A549 (cell line): ENCODE results near the gene TDRD3. TPM values are rescaled to one million over a fixed set of nuclear protein-coding genes. Genes with fewer than 3 reads are reported as not detected.
A peak's percentile ranks its signal among the peaks of the same experiment; 100 is the strongest.

Experiments
- ATAC-seq, 2 experiments: fragments of 200-7000 bp in 1 of 2; fragments of >200 bp in 1 of 2; cut with Nextera tagmentation in 1 of 2; cut with Tn5 transposase in 1 of 2; 3 replicates each; pipeline versions ENCODE4 v1.8.0 to v1.9.1; 2018 to 2020; ENCODE audit warnings: mild to moderate bottlenecking in 1 of 2, moderate library complexity in 1 of 2
- CTCF ChIA-PET: fragments of 300-600 bp; sonication (Branson Sonifier 250); formaldehyde crosslinking; extraction: SDS; loops from one replicate; lab custom pipeline; 2021; ENCODE audit warnings: antibody characterized with exemption, inconsistent platforms; lab: Yijun Ruan, JAX
- POLR2A ChIA-PET: fragments of 350-600 bp; formaldehyde crosslinking; extraction: SDS; loops from one replicate; lab custom pipeline; 2021; ENCODE audit warnings: antibody characterized with exemption, inconsistent platforms; lab: Yijun Ruan, JAX
- DNase-seq, 2 experiments: peaks; one replicate each; pipeline versions ENCODE4 v3.0.0 to v3.0.0-alpha.2; 2011 to 2016; ENCODE audit warnings: low read depth in 1 of 2, low spot score in 1 of 2
- FAIRE-seq: peaks from 2 replicates; lab custom pipeline; 2011; peaks lifted over from hg19 to GRCh38; lab: Jason Lieb, UNC
- H3K27ac ChIP-seq, 2 experiments: fragments of >200 bp; sonication (Bioruptor Twin); formaldehyde crosslinking; 3 replicates each; pipeline ENCODE4 v1.5.1; 2016 to 2017
- H3K4me1 ChIP-seq: fragments of >200 bp; sonication (Bioruptor Twin); formaldehyde crosslinking; 3 replicates; pipeline ENCODE4 v1.6.1; 2016
- H3K4me2 ChIP-seq: fragments of >200 bp; sonication (Bioruptor Twin); formaldehyde crosslinking; 3 replicates; pipeline ENCODE4 v1.6.1; 2016
- H3K4me3 ChIP-seq: fragments of >200 bp; sonication (Bioruptor Twin); formaldehyde crosslinking; 3 replicates; pipeline ENCODE4 v1.5.1; 2016
- H3K9me3 ChIP-seq: fragments of >200 bp; sonication (Bioruptor Twin); formaldehyde crosslinking; 3 replicates; pipeline ENCODE4 v1.6.1; 2016
- ATOH8 ChIP-seq: fragments of 250-450 bp; sonication (Bioruptor Pico); IDR thresholded peaks from 2 replicates; pipeline ENCODE4 v1.5.0; 2020; ENCODE audit warnings: low read depth, mild to moderate bottlenecking, moderate library complexity
- BCL3 ChIP-seq: fragments of >200 bp; sonication (Bioruptor Twin); formaldehyde crosslinking; IDR thresholded peaks from 3 replicates; pipeline ENCODE4 v1.6.1; 2016
- BHLHE40 ChIP-seq: IDR thresholded peaks from 2 replicates; pipeline ENCODE4 v1.6.1; 2012; ENCODE audit warnings: low read depth, low read length, inconsistent platforms
- CBX8 ChIP-seq: fragments of 200-600 bp; sonication (generic); IDR thresholded peaks from 2 replicates; pipeline ENCODE4 v1.6.1; 2016
- CEBPB ChIP-seq, 2 experiments: fragments of >200 bp in 1 of 2; sonication (Bioruptor Twin) in 1 of 2; formaldehyde crosslinking in 1 of 2; IDR thresholded peaks; 2 replicates each; pipeline ENCODE4 v1.6.1; 2012 to 2016
- CHD2 ChIP-seq: fragments of 150-350 bp; IDR thresholded peaks from 2 replicates; pipeline ENCODE4 v1.6.1; 2014; ENCODE audit warnings: low read length; ENCODE audit not compliant: partially characterized antibody
- E2F6 ChIP-seq: IDR thresholded peaks from 2 replicates; pipeline ENCODE4 v1.6.1; 2012; ENCODE audit warnings: low read depth, borderline replicate concordance
- EHF ChIP-seq: fragments of 250-450 bp; sonication (Bioruptor Pico); IDR thresholded peaks from 2 replicates; pipeline ENCODE4 v1.5.0; 2020; ENCODE audit warnings: mild to moderate bottlenecking
- ESRRA ChIP-seq: fragments of 150-350 bp; IDR thresholded peaks from 2 replicates; pipeline ENCODE4 v1.6.1; 2014; ENCODE audit warnings: mild to moderate bottlenecking, low read length, borderline replicate concordance
- FOSB ChIP-seq: fragments of 250-450 bp; sonication (Bioruptor Pico); IDR thresholded peaks from 2 replicates; pipeline ENCODE4 v1.5.0; 2020; ENCODE audit warnings: mild to moderate bottlenecking, moderate library complexity
- FOXS1 ChIP-seq: fragments of 250-450 bp; sonication (Bioruptor Pico); IDR thresholded peaks from 2 replicates; pipeline ENCODE4 v1.5.0; 2020; ENCODE audit warnings: mild to moderate bottlenecking, moderate library complexity
- HOXB5 ChIP-seq: fragments of 250-450 bp; sonication (Bioruptor Pico); IDR thresholded peaks from 2 replicates; pipeline ENCODE4 v1.5.0; 2020; ENCODE audit warnings: mild to moderate bottlenecking, moderate library complexity
- JUN ChIP-seq, 2 experiments: fragments of >200 bp; sonication (Bioruptor Twin); formaldehyde crosslinking; IDR thresholded peaks; 2 replicates in 1 of 2; 3 replicates in 1 of 2; pipeline ENCODE4 v1.6.1; 2016 to 2017
- MAFK ChIP-seq: fragments of 450-650 bp; IDR thresholded peaks from 2 replicates; pipeline ENCODE4 v1.6.1; 2014; ENCODE audit not compliant: partially characterized antibody
- MYC ChIP-seq: IDR thresholded peaks from 2 replicates; pipeline ENCODE4 v1.6.1; 2012; ENCODE audit warnings: mild to moderate bottlenecking, inconsistent platforms, low read length, improper control_type of control experiment, borderline replicate concordance
- NFE2L2 ChIP-seq: fragments of 150-350 bp; conservative IDR thresholded peaks from 2 replicates; pipeline ENCODE4 v1.6.1; 2014; ENCODE audit warnings: low read length
- NPAS2 ChIP-seq: fragments of 250-450 bp; sonication (Bioruptor Pico); IDR thresholded peaks from 2 replicates; pipeline ENCODE4 v1.8.0; 2022; ENCODE audit warnings: mild to moderate bottlenecking, moderate library complexity, borderline replicate concordance
- NR3C1 ChIP-seq: fragments of >200 bp; sonication (Bioruptor Twin); formaldehyde crosslinking; IDR thresholded peaks from 3 replicates; pipeline ENCODE4 v1.6.1; 2017
- RAD21 ChIP-seq, 2 experiments: fragments of >200 bp in 1 of 2; sonication (Bioruptor Twin) in 1 of 2; formaldehyde crosslinking in 1 of 2; IDR thresholded peaks in 1 of 2; conservative IDR thresholded peaks in 1 of 2; 2 replicates in 1 of 2; 3 replicates in 1 of 2; pipeline ENCODE4 v1.6.1; 2012 to 2018; ENCODE audit warnings: inconsistent platforms in 1 of 2
- RARB ChIP-seq: fragments of 250-450 bp; sonication (Bioruptor Pico); IDR thresholded peaks from 2 replicates; pipeline ENCODE4 v1.8.0; 2021; ENCODE audit warnings: mild to moderate bottlenecking, moderate library complexity
- REST ChIP-seq: fragments of 200-600 bp; sonication (generic); IDR thresholded peaks from 2 replicates; pipeline ENCODE4 v1.6.1; 2016; ENCODE audit warnings: antibody characterized with exemption, mild to moderate bottlenecking, moderate library complexity
- RNF2 ChIP-seq: fragments of 200-600 bp; sonication (generic); IDR thresholded peaks from 2 replicates; pipeline ENCODE4 v1.6.1; 2016; ENCODE audit warnings: low read depth, mild to moderate bottlenecking, antibody characterized with exemption, moderate library complexity, borderline replicate concordance
- SMC3 ChIP-seq: fragments of >200 bp; sonication (Bioruptor Twin); formaldehyde crosslinking; IDR thresholded peaks from 3 replicates; pipeline ENCODE4 v1.6.1; 2018; ENCODE audit warnings: inconsistent platforms
- TP53 ChIP-seq: fragments of 250-450 bp; sonication (Bioruptor Pico); IDR thresholded peaks from 2 replicates; pipeline ENCODE4 v1.5.0; 2021; ENCODE audit warnings: mild to moderate bottlenecking, moderate library complexity
- ZNF302 ChIP-seq: fragments of 250-450 bp; sonication (Bioruptor Pico); IDR thresholded peaks from 2 replicates; pipeline ENCODE4 v1.9.0; 2021; ENCODE audit warnings: inconsistent platforms, mild to moderate bottlenecking, moderate library complexity
- WGBS: methylation state at CpG from one replicate; pipeline ENCODE4 v1.1.6; 2017; ENCODE audit errors: missing lambda C conversion rate; 5-methylcytosine and 5-hydroxymethylcytosine counted together
- polyA plus RNA-seq, 4 experiments: library from polyadenylated mRNA; depleted of rRNA in 3 of 4; stranded (reverse); fragments of >200 nt; fragmentation: RNase III in 1 of 4; extraction: RNeasy Plus Mini Kit Qiagen cat#74134 plus additional on column Dnase treatment in 1 of 4; gene quantifications; 2 replicates in 3 of 4; 3 replicates in 1 of 4; pipeline ENCODE4 v1.2.3, GENCODE V29; 2011 to 2017
- TF ChIP-seq, protein P1 (sequence below): fragments of 150-350 bp; IDR thresholded peaks from 2 replicates; pipeline ENCODE4 v1.6.1; 2014; ENCODE audit warnings: low read depth, mild to moderate bottlenecking, low read length

Gene TDRD3
- polyA plus RNA-seq, 2 of the 4 experiments (the other 2 are of a cell fraction): 5.7 to 11.8 TPM

GRCh38 chr13:60571571-60571970 lies 174.6 kb downstream of the TDRD3 start:
- FAIRE-seq (no peak), ATAC-seq (no peak), DNase-seq (no peak)
- ChIA-PET POLR2A (no interaction called here), CTCF (no interaction called here)
- Histone ChIP-seq H3K4me1 (peaks cover 13% of the 10 kb centered on the region; the same call in 2 of the 3 replicates), H3K4me3 (no peak overlapping the region), H3K9me3 (no peaks in the 10 kb centered on the region), H3K27ac (peak overlapping the region in 1 of 2 experiments; percentile 54; a peak in 1 of 6 replicates), H3K4me2 (no peak overlapping the region)
- TF ChIP-seq REST (no peak), EHF (CRISPR knock-in tag) (no peak), ESRRA (no peak), NR3C1 (no peak), CEBPB (IDR thresholded peaks at IDR 0.05) (no peak), TP53 (no peak), RNF2 (no peak), E2F6 (no peak), NFE2L2 (no peak), HOXB5 (no peak), NPAS2 (CRISPR knock-in tag) (no peak), BHLHE40 (no peak), JUN (IDR thresholded peaks at IDR 0.05) (no peak), CBX8 (no peak)
- TF ChIP-seq, protein P1, sequence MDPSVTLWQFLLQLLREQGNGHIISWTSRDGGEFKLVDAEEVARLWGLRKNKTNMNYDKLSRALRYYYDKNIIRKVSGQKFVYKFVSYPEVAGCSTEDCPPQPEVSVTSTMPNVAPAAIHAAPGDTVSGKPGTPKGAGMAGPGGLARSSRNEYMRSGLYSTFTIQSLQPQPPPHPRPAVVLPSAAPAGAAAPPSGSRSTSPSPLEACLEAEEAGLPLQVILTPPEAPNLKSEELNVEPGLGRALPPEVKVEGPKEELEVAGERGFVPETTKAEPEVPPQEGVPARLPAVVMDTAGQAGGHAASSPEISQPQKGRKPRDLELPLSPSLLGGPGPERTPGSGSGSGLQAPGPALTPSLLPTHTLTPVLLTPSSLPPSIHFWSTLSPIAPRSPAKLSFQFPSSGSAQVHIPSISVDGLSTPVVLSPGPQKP: no peak

- CTCF ChIA-PET: no interaction called here
- no peak for FAIRE-seq
- H3K9me3 ChIP-seq: no peaks in the 10 kb centered on the region
- H3K27ac ChIP-seq: peak overlapping the region in 1 of 2 experiments; percentile 54; a peak in 3 of 6 replicates
- TF ChIP-seq MAFK: peak; percentile 72
- TF ChIP-seq ZNF302: no peak
- TF ChIP-seq, all 56 proteins: peak for 1
- peak; percentile 59 to 77; a peak in 5 of 6 replicates for ATAC-seq
- Histone ChIP-seq H3K4me2 (peak overlapping the region; percentile 27), H3K4me1 (peaks cover 13% of the 10 kb centered on the region; the same call in 2 of the 3 replicates), H3K4me3 (no peak overlapping the region)
- WGBS: 50% methylated on average over 5 of the region's 5 CpGs
- POLR2A ChIA-PET: no interaction called here
- peak in 1 of 2 experiments; percentile 60 for DNase-seq
Measured at GRCh38 chr13:60572003-60572798, 175.2 kb downstream of the TDRD3 start.

DNA sequence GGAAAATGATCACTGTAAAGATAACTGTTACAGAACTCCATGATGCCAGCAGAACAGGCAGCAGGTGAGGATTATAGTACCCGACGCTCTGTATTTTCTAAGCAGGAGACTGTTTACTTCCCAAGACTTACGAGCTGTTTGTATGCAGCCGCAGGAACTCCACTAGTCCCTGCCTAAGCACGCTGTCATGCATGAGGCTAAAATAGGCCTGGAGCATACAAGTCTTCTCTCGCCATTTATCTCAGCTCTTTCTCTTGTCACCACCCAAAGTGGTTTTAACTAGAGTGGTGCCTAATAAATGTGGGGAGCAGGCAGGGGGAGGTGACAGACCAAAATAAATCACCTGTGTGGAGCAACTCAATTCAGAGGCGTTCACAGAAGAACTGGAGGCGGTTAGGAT lies 175.8 kb downstream of the TDRD3 start:
- no peak for ATAC-seq
- FAIRE-seq: no peak
- Histone ChIP-seq H3K27ac (peak overlapping the region in 1 of 2 experiments; percentile 60; a peak in 2 of 6 replicates), H3K4me3 (no peak overlapping the region), H3K4me1 (peaks cover 13% of the 10 kb centered on the region; the same call in 2 of the 3 replicates), H3K4me2 (peak overlapping the region; percentile 27; the same call in 2 of the 3 replicates), H3K9me3 (no peaks in the 10 kb centered on the region)
- DNase-seq: no peak
- WGBS: 87% methylated on average over 8 of the region's 8 CpGs
- ChIA-PET POLR2A (no interaction called here), CTCF (no interaction called here)
- TF ChIP-seq SMC3 (no peak), CHD2 (no peak), MYC (no peak), BCL3 (no peak), RARB (no peak), FOXS1 (CRISPR knock-in tag) (no peak), RAD21 (conservative IDR thresholded peaks at IDR 0.05 in 1 of 2, IDR thresholded peaks at IDR 0.05 in 1 of 2) (no peak), ATOH8 (CRISPR knock-in tag) (no peak), BHLHE40 (no peak), HOXB5 (no peak), FOSB (CRISPR knock-in tag) (no peak)
